T-helper 1 cell treated with Interleukin-12 subunit alpha and Interleukin-12 subunit beta and Interleukin-4 antibody, amounts not matched to agents 30 ng/mL and 1 ng/mL, for 36 hours (primary cell): ENCODE results near the gene UBXN4. TPM values are rescaled to one million over a fixed set of nuclear protein-coding genes. Genes with fewer than 3 reads are reported as not detected.
"Not testable (repeated sequence)": the region's sequence is repeated elsewhere in the genome, so short reads cannot be mapped to it uniquely, and the experiment has no call there.

Source experiments
- intact Hi-C: fragments of 100-400 bp; cut with micrococcal nuclease; formaldehyde crosslinking; loops from one replicate; pipeline ENCODE4 v1.15.1; 2024
- total RNA-seq: library from RNA; stranded (reverse); gene quantifications from 2 replicates; pipeline ENCODE4 v1.2.3, GENCODE V29; 2022

The UBXN4 gene, protein sequence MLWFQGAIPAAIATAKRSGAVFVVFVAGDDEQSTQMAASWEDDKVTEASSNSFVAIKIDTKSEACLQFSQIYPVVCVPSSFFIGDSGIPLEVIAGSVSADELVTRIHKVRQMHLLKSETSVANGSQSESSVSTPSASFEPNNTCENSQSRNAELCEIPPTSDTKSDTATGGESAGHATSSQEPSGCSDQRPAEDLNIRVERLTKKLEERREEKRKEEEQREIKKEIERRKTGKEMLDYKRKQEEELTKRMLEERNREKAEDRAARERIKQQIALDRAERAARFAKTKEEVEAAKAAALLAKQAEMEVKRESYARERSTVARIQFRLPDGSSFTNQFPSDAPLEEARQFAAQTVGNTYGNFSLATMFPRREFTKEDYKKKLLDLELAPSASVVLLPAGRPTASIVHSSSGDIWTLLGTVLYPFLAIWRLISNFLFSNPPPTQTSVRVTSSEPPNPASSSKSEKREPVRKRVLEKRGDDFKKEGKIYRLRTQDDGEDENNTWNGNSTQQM
- total RNA-seq: 133 and 136 TPM in 2 replicates

DNA sequence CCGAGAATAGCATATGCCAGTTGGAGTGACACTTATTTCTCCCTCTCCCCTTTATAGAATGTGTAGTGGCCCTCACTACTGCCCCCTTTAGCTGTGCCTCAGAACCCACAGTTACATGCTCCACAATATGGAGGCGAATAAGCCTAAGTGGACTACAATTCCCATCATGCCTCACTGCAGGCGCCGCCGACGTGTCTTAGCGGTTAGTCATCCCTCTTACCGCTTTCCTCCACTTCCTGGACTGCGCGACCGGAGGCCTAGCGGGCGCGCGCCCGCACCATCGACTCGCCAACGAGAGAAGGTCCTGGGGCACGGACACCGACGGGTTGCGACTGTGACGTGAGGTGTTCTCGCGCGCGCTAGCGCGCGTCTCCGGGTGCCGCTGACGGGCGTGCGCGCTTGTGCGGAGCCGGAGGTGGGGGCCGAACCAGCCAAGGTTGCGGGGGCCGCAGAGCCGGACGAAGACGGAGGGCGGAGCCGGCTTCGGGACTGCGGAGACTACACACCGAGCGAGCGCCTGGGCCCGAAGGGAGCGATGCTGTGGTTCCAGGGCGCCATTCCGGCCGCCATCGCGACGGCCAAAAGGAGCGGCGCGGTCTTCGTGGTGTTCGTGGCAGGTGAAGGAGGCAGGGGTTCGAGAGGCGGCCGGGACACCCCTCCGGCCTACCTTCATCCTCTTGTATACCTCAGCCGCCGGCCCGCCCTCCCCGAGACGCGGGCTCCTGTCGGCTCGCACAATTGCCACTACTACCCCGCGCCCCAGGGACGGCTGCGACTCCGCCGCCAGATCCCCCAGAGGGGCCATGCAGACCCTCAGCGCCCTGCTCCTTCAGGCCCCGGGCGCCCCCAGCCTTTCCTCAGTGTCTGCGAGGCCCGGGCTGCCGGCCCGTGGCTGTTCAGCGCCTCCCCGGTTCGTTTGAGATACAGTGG, at the start of gene UBXN4:
UBXN4 (plus strand) TSS at position 461 of the 930 bp plus-strand sequence; CDS start at position 536, 75 bp downstream.
- intact Hi-C loops: loop anchor here (1.0 to 5.0 kb wide), 15 partner anchors 9 to 1624 kb away; partner anchors contain the start of genes CCNT2, CXCR4, DARS1 and MCM6

DNA sequence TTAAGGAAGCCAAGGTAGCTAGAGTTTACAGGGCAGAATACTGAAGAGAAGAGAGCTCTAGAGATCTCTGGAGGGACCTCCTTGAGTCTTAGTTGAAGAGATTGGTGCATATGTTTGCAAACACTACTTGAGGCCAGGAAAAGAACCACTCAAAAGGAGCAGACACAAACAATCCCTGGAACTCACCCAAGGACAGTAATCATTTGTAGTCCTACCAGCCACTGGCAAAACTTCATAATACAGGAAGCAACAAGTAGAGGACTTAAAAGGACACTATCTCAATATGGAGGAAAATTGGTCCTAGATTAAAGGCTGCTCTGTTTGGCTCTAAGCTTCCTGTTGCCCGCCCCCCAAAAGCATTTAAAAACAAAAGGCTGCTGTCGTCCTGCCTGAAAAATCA, 46.9 kb upstream of the UBXN4 start:
- intact Hi-C loops: no loop called here

DNA sequence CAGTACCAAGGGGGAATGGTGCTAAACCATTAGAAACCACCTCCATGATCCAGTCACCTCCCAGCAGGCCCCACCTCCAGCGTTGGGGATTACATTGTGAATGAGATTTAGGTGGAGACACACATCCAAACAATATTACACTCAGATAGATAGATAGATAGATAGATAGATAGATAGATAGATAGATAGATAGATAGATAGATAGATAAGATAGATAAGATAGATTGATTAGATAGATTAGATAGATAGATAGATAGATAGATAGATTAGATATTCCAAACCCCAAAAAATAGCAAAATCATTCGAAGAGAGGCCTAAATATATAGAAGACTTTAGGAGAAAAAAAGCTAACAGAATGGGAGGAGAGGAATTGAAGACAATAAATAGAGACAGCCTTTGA, 42.8 kb upstream of the UBXN4 start:
- intact Hi-C loops: no loop called here

DNA sequence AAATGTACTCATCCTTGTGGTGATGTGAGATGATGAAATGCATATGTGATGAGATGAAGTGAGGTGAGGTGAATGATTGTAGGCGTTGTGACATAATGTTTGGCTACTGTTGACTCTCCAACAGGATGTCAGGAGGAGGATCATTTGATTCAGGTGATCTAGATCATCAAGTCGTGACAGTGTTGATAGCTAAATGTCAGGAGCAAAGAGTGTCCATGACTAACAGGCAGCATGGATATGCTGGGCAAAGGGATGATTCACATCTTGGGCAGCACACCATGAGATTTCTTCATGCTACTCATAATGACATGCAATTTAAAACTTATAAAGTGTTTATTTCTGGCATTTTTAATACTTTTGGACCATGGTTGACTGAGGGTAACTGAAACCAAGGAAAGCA, 40.2 kb upstream of the UBXN4 start:
- intact Hi-C loops: no loop called here

DNA sequence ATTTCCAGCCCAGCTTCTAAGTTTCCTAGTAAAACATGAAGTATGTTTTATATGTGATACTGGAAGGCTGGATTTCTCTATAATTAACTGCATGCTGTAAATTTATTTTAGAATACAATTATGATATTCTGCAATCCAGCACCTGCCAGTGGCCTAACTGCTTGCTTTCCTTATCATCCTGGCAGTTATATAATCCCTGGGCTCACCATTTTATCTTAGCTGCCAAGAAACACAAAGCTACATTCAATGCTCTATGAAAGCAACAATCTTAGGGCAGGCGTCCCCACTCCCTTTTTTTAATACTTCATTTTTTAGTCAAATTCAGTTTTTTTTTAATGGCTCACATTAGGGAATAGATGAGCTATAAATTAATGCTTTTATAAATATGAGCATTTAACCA, 38.4 kb upstream of the UBXN4 start:
- intact Hi-C loops: no loop called here

DNA sequence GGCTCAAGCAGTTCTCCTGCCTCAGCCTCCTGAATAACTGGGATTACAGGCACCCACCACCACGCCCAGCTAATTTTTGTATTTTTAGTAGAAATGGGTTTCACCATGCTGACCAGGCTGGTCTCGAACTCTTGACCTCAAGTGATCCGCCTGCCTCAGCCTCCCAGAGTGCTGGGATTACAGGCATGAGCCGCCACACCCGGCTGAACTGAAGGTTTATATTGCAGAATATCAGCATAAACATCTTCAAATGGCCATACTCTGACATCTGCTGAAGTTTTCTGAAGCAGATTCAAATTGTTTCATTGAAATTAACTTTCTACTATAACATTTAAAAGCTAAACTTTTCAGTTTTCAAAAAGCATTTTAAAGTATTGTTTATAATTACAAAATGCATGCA, 37.6 kb upstream of the UBXN4 start:
- intact Hi-C loops: not testable (repeated sequence)

DNA sequence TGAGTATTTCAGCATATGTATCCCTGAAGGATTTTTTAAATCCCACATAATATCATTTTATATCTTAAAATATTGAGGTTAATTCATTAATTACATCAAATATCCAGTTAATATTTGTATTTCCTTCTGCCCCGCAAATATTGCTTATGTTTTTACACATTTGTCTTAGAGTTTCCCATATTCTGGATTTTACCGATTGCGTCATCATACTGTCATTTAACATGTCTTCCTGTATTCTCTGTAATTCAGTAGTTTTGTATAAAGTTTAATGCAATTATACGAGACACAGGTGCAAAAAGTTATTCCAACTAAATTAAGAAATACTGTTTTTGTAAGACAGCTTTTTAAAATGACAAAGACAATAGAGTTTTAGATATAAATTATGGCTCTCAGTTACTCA, 33.5 kb upstream of the UBXN4 start:
- intact Hi-C loops: no loop called here

DNA sequence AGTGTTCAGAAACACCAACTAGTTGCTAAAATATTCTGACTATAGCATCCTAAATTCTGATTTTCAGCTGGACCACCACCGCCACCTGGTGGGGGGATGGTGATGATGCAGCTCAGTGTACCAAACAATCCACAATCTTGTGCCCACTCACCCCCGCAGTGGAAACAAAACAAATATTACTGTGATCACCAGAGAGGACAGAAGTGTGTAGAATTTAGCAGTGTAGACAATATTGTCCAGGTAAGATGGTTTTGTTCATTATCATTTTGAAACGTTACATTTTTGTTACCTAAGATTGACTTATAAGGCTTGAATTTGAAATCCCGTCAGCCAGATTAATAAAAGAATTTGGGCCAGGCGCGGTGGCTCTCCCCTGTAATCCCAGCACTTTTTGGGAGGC, 31.7 kb upstream of the UBXN4 start:
- intact Hi-C loops: loop anchor here (1.0 to 5.0 kb wide), 7 partner anchors 21 to 721 kb away; partner anchors contain the start of genes R3HDM1, RAB3GAP1 and ZRANB3

DNA sequence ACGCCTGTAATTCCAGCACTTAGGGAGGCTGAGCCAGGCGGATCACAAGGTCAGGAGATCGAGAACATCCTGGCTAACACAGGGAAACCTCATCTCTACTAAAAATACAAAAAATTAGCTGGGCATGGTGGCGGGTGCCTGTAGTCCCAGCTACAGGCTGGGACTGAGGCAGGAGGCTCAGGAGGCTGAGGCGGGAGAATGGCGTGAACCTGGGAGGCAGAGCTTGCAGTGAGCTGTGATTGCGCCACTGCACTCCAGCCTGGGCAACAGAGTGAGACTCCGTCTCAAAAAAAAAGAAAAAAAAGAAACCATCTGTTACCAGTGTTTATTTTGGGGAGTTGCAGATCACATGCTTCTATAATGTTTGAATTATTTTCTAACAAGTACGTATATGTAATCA, 26.6 kb upstream of the UBXN4 start:
- intact Hi-C loops: not testable (repeated sequence)

DNA sequence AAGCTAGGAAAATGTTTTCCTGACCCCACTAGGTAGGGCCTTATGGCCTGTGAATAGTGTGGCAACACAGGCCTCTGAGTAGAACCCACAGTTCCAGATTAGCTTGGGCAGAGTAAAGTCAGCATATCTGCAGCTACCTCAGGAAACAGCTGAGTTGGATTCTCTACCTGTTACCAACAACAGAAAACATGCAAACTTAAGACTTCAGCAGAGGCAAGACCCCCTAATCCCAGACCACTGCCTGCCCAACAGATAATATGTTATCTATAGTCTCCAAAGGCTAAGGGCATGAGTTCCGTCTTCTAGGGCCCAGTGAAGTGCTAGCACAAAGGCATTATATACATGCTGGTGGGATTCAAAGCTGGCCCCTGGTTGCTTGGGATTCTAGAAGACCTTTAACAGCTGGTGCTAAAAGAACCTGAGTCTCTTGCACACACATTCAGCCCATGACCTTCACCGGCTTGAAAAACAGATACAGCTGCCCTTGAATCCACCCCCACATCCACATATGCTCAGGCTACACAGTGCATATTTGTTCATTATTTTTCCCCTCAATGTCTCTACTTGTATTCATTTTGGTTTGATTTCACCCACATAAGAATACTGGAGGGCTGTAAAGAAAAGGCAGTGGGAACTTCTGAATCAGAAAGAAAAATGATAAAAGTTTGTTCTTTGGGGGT, 13.5 kb upstream of the UBXN4 start:
- intact Hi-C loops: no loop called here

DNA sequence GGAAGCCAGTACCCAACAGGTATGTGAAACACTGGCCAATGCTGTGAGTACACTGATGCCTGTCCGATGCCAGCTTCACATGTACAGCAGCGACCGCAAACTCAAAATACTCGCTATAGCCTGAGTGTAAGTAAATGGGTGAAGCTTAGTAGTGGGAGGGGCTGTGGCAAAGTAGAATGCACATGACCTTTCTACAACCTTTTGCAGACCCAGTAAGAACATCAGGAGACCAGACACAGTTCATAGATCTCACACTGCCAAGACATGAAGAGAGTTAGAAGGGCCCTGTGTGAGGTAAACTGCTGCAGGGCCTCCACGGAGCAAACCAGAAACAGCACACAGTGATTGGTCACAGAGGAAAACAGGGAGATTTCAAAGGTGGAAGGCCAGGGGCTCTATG, 9.1 kb upstream of the UBXN4 start:
- intact Hi-C loops: no loop called here

DNA sequence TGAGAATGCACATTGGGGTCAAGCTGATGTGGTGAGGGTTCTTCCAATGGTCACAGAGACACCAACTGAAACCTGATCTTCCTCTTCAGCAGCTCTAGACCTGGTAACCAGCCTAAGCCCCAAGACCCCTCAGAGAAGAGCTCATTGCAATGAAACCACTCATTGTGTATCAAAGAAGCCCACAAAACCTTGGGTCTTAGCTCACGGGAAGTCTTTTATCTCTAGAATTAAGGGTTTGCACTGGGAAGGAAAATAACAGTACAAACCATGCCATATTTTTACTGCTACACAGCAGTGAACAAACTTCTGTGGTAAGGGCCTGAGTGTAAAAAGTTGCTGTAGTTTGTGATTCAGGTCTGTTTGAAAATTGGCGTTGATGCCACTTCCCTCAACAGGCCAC, 8.6 kb upstream of the UBXN4 start:
- intact Hi-C loops: no loop called here

DNA sequence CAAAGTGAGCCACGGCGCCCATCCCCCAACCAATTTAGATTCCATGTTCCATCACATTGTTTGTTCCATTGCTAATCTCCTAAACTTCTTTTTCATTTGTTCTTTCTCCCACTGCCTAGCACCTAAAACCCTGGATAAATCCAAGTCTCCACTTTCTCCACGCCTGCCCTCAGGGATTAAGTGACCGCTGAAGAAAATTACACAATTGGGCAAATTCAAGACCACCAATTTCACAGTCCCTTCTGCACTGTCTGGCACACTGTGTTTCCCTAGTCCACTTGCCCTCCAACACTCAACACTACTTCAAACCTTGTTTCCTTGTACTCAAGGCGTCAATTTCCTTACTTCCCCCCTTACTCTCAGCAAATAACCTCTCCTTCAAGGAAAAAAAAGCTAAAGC, 5.1 kb upstream of the UBXN4 start:
- intact Hi-C loops: no loop called here

DNA sequence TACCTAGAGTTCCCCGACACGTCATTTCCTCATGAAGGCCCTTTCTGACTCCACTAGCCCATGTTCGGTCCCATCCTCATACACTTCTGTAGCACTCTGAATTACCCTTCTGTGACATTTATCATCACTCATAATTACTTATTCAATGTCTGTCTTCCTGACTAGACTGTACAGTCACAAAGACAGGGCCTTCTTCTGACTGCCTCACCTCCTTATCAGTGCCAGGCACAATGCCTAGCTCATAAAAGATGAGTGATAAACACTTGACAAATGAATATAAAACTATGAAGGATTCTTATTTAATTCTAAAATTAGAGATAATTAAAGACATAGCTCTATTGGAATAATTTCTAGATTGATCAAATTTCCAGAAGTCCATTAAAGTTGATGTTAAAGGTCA, 1.4 kb upstream of the UBXN4 start:
- intact Hi-C loops: loop anchor here (2.0 to 5.0 kb wide), 5 partner anchors 245 to 1623 kb away; partner anchors contain the start of genes CXCR4 and DARS1

DNA sequence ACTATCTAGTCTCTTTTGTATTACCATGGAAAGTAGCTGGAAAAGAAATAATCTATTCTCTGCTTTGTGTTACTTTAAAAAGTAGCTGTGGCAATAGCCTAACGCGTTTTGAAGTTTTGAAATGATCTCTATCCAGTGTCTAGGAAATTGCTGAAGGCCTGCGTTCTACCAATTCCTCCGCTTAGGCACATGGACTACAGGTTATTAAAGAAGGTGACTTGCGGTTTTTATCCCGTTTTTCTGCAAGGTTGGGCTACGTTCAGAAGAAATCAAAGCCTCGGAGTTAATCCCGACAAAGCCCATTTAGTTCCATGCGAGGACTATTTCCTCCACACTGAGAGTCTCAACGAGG, 636 bp upstream of the UBXN4 start:
- intact Hi-C loops: loop anchor here (1.0 to 5.0 kb wide), 12 partner anchors 52 to 1624 kb away; partner anchors contain the start of genes CCNT2, CXCR4, DARS1 and MCM6

DNA sequence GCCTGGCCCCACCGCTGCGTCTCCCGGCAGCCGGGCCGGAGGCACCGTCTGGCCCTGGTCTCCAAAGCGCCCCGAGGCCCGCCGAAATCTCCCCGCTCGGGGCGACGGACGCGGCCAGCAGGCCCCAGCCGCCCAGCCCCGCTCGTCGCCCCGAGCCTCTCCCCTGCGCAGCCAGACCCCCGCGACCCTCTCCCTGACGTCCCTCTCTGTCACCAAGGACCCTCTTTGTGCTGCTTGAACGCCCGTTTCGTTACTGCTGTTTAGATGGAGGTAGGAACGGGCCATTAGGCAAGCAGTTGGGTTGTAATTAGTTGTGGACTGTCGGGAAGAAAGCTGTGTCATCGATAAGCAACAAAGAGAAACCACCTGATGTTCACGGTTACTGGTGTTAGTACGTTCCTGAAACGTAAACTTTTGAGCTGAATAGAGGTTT, 686 bp downstream of the UBXN4 start:
- intact Hi-C loops: loop anchor here (1.0 to 5.0 kb wide), 6 partner anchors 8 to 1625 kb away; partner anchors contain the start of gene CXCR4

DNA sequence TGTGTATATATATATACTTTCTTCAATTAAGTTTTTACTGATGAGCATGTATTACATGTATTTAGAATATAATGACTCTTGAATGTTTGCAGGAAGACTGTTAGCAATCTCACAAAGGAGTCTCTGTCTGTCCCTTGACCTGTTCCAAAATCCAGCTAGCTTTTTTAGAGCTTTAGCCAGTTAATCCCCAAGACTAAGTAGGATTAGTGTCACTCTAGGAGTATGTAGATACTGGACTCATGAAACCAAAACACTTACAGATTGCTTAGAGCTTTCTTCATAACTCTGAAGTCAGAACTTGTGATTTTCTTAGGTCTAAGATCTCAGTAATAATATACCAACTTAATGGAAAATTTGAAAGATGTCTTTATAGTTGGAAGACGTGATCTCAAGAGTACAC, 2.2 kb downstream of the UBXN4 start:
- intact Hi-C loops: loop anchor here (2.0 to 5.0 kb wide), 4 partner anchors 13 to 1627 kb away; partner anchors contain the start of gene CXCR4

DNA sequence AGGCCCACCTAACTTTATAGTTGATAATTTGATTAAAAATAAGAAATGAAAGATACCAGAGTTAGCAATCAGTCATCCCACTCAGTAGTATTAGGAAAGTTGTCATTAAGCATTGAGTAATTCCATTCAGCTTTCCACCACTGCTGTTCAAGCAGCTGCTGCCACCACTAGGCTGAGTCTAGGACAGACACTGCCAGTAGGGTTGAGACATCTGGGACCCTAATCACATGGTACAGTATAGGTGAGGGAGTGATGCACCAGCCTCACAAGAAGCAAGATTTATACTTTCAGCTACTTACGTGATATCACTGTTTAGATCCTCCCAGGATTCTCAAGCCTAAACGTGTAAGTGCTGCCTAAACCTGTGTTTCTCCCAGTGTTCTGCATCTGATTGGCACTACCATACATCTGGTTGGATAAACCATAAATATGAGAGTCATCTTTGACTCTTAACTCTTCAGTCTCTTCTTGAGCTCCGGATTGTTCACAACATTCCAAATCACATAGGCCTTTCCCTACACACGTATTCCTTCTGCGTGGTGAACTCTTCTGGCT, 3.2 kb downstream of the UBXN4 start:
- intact Hi-C loops: loop anchor here (5.0 kb wide), 3 partner anchors 372 to 1628 kb away; partner anchors contain the start of gene CXCR4

DNA sequence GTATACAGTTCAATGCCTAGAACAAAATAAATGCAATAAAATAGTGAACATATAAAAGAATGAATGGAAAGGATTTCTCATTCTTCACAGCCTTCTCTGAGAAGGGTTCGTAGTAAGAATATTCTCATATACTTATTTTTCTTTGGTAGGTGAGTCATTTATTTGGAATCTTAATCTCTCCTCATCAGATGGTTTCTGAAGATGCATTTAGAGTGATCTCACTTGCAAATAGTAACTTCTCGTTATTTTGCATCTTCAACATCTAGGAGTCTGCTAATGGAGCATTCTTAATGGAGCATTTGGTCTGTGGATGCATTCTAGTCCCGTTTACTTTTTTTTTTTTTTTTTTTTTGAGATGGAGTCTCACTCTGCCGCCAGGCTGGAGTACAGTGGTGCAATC, 3.9 kb downstream of the UBXN4 start:
- intact Hi-C loops: no loop called here

DNA sequence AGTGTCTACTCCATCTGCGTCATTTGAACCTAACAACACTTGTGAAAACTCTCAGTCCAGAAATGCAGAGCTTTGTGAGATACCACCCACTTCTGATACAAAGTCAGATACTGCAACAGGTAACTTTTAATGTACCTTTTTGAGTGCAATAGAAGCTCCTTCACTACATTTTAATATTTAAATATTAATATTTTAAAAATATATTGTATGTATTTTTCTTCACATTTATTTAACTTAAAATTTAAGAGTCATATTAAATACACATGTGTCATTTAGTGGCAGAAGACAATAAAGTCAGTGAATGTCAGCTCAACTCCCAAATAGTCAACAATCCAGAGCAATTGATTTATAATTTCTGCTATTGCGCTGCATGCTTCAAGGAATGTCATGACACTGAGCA, 13.9 kb downstream of the UBXN4 start:
- intact Hi-C loops: no loop called here
